Caki2 (cell line): ENCODE data around the gene PLTP. TPM values are rescaled to one million over a fixed set of nuclear protein-coding genes. Genes with fewer than 3 reads are reported as not detected.
"Not testable (repeated sequence)": the region's sequence is repeated elsewhere in the genome, so short reads cannot be mapped to it uniquely, and the experiment has no call there.

Experiments used
- DNase-seq: peaks from one replicate; pipeline ENCODE4 v3.0.0-alpha.2; 2015; ENCODE audit warnings: low read depth
- in situ Hi-C: cut with HindIII; loops from 2 replicates; pipeline ENCODE4 v1.10.0; 2016; ENCODE audit warnings: low sequenced_read_pairs, low pct_unique_long_range_greater_than_20kb, mixed read lengths
- total RNA-seq: library from RNA; depleted of rRNA; stranded (reverse); fragments of >200 nt; shearing (Covaris generic); gene quantifications from 2 replicates; pipeline ENCODE4 v1.2.3, GENCODE V29; 2014; ENCODE audit warnings: low replicate concordance

PLTP gene
- total RNA-seq, 1 experiment from 2014 or later = 9.1 TPM

DNA sequence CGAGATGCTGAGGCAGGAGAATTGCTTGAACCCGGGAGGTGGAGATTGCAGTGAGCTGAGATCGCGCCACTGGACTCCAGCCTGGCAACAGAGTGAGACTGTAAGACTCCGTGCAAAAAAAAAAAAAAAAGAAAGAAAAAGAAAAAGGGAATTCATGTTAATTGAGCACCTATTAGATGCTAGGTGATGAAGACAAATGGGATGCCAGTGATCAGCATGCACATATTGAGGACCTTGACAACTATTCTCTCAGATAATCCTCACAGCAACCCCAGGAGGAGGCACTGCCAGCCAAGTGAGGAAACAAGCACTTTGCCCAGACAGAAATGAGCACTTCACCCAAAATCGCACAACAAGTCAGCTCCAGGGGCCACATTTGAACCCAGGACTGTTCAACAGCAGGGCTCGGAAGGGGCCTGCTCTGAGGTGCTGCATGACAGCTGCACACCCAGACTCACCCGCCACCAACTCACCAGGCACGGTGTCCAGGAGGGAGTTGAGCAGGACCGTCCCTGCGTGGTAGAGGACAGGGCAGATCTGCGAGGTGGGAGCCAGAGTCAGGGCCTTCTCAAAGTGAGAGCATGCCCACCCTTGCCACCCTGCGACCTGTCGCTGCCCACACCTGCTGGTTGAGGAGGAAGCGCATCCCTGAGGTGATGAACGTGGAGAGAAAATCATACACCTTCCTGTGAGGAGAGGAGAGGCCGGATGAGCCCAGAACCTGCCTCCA lies 4.6 kb downstream of the PLTP start:
- DNase-seq = no peak
- in situ Hi-C loops = no loop called here

- in situ Hi-C loops = no loop called here
- peak; percentile 35 for DNase-seq
Measured at GRCh38 chr20:45905505-45906079, 6.4 kb downstream of the PLTP start.

DNA sequence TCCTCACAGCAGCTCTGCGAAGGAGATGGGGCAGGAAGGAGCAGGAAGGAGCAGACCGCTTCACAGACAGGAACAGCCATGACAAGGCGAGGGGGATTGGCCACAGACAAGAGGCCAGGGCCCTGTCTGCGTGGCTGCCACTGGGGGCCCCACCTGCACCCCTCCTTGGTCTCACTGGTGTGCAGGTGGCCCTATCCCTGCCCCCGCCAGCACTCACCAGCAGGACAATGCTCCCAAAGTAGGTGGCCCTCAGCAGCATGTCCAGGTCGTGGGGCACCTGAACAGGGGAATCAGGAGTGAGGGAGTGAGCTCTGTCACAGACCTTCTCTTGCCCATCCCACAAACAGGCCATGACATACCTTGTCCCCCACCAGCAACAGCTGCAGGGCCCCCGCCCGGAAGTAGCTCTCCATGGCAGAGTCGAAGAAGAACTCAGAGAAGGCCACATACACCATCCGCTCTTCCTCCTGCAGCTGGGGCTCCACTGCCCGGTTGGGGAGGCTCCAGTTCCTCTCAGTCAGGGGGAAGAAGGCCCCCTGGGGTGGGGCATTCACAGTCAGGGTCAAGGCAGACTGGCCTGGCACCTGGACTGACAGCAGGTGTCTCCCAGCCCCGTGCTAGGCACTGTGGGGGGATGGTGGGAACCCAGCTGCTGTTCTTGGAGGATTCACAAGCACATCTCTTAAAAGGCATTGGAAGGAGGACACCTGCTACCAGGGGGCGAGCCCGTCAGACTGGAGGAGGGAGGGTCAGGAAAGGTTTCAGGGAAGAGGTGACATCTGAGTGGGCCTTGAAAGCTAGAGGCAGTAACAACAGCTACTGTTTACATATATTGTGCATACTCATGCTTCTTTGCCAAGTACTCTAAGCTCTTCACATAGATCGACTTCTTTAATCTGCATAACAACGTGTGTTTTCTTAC lies 7.1 kb downstream of the PLTP start:
- no peak for DNase-seq
- in situ Hi-C loops = no loop called here

GRCh38 chr20:45902199-45902701 lies 9.7 kb downstream of the PLTP start:
- DNase-seq = no peak
- in situ Hi-C loops = no loop called here

DNA sequence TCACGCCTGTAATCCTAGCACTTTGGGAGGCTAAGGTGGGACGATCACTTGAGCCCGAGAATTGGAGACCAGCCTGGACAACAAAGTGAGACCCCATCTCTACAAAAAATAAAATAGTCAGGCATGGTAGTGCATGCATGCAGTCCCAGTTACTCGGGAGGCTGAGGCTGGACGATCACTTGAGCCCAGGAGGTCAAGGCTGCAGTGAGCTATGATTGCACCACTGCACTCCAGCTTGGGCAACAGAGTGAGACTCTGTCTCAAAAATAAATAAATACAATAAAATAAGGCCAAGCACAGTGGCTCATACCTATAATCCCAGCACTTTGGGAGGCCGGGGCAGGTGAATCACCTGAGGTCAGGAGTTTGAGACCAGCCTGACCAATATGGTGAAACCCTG lies 10.6 kb downstream of the PLTP start:
- DNase-seq, in situ Hi-C loops: not testable (repeated sequence)

GRCh38 chr20:45899046-45899835 lies 12.7 kb downstream of the PLTP start:
- in situ Hi-C loops = no loop called here
- no peak for DNase-seq

- no peak for DNase-seq
- in situ Hi-C loops = no loop called here
Measured at GRCh38 chr20:45898285-45898684, 13.7 kb downstream of the PLTP start.

- in situ Hi-C loops = no loop called here
- DNase-seq = no peak
Measured at GRCh38 chr20:45897692-45898091, 14.3 kb downstream of the PLTP start.

DNA sequence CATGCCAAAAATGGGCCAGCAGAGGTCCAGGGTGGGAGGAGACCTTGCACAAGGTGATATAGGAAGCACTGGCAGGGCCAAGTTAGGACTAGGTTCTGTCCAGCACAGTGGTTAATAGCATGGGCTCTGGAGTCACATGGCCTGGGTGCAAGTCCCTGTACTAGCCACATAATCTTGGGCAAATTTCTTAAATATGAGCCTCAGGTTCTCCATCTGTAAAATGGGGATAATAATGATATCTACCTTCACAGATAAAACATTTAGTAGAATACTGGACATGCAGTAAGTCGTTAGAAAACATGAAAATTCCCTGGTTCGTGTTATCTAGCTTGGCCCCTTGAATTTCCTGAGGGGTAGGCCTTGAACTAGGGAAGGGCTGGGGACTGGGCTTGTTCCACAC lies 14.7 kb downstream of the PLTP start:
- in situ Hi-C loops = no loop called here
- no peak for DNase-seq

DNA sequence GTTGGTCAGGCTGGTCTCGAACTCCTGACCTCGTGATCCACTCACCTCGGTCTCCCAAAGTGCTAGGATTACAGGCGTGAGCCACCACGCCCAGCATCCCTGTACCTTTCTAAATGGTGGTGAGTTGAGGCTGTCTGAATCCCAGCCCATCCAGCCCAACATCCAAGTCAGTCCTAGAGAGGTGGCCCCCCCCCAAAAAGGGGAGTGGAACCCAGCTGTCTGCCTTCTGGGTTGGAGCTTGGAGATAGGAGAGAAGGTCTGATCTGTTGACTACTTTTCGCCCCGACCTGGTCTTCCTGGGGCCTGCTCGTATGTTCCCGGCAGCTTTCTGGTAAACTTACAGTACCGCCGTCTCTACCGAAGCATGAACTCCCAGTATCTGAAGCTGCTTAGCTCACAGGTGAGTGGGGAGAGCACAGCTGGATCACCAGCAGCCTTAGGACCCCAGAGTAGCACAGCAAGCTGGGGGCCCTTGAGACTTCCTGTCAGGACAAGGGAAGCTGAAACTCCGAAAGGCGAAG lies 15.3 kb downstream of the PLTP start:
- in situ Hi-C loops = no loop called here

GRCh38 chr20:45894797-45895196 lies 17.2 kb downstream of the PLTP start:
- in situ Hi-C loops = no loop called here
- DNase-seq = no peak

More for the DNA sequence above, 15.3 kb downstream of the PLTP start:
- no peak for DNase-seq

DNA sequence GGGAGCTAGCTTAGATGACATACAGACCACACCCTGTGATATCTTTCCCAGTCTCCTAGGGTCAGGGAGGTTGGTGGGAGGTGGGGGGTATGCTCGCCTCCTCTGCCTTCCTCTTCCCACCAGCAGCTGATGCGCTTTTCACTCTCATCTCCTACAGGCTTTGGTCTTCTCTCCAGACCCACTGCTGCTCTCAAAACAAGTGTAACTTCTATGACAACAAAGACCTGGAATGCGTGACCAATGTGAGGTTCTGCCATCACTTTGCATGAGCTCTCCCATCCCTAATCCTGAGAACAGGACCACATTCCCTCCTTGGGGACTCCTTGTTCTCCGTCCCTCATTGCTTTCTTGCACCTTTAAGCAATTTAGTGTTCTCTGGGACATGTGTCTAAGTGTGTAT lies 18.1 kb downstream of the PLTP start:
- DNase-seq = no peak

GRCh38 chr20:45892828-45893500 lies 19.0 kb downstream of the PLTP start:
- in situ Hi-C loops = no loop called here
- DNase-seq = no peak

More for the DNA sequence above, 18.1 kb downstream of the PLTP start:
- in situ Hi-C loops = no loop called here

DNA sequence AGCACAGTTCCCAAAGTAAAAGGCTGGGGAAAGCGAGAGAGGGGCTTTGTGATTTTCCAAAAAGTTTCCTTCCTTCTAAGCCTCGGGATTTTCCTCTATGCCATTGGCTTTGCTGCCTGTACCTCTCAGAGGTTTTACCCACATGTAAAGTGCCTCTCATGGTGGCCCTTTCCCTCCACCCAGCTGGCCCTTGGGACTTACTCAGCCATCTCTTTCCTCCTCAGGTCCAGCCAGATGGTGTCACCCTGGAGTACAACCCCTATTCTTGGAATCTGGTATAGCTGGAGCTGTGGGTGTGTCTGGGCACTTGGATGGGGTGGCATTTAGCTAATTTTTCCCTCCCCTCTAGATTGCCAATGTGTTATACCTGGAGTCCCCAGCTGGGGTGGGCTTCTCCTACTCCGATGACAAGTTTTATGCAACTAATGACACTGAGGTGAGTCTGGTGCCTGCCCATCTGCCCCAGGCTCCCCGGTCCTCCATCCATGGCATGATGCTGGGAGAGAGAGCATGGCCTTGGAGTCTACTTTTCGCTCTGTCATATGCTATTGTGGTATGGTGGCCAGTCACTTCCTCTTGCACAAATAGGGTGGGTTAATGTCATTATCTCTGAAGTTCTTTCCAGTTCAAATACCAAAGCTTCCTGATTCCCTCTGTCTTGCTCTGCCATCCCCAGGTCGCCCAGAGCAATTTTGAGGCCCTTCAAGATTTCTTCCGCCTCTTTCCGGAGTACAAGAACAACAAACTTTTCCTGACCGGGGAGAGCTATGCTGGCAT lies 19.7 kb downstream of the PLTP start:
- in situ Hi-C loops = no loop called here
- peak; percentile 53 for DNase-seq

- peak; percentile 91 for DNase-seq
- in situ Hi-C loops = no loop called here
Measured at GRCh38 chr20:45890985-45891983, 20.7 kb downstream of the PLTP start, which contains the start of the genes CTSA and NEURL2. TSS of gene CTSA (plus strand) at chr20:45891335. CDS start at chr20:45891569, 234 bp downstream. TSS of gene NEURL2 (minus strand) at chr20:45891208. CDS start at chr20:45890991, 217 bp downstream.
